Activated T-cell treated with anti-CD3 and anti-CD28 coated beads for 24 hours (primary cell): ENCODE measurements around the gene CDH5.

Experiments used
- DNase-seq: peaks from one replicate; pipeline ENCODE4 v3.0.0-alpha.2; 2020; ENCODE audit warnings: low read depth

The CDH5 gene

GRCh38 chr16:66353055-66353454 lies 13.4 kb upstream of the CDH5 start:
- DNase-seq = no peak

DNA sequence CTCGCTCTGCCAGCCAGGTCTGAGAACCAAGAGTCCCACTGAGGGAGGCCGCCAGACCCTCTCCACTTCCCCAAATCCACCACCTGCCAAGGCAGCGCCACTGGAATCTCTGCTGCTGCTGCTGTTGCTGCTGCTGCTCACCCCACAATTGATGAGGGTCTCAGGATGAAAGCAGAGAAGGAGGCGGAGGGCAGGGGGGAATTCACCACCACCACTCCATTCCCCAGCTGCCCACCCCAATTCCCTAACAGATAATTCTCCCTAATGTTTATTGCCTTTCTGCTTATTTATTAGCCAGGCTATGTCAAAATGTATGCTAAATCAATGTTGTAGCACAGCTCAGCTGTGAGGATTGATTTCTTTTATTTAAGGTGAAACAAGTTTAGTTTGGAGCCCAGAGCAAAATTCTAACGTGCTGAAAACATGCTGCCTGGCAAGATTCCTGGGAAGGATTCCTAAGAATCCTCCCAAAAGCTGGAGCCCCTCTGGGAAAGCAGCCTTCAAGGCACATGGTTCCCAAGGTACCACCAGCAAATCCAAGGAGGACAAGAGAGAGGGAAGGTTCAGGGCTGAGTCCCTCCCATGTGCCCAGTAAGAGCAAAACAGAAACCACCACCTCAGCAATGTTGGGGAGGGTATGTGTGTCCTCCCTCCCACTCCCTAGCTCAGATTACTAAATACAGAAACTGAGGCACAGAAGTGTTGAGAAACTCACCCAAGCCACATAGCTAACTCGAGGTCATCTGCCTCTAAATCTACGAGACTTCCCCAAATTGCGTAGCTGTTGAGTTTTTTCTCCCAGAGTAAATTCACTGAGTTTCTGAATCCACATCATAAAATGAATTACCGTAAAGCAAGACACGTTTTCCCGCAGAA lies 12.2 kb upstream of the CDH5 start:
- no peak for DNase-seq

GRCh38 chr16:66355526-66355925 lies 11.0 kb upstream of the CDH5 start:
- no peak for DNase-seq

DNA sequence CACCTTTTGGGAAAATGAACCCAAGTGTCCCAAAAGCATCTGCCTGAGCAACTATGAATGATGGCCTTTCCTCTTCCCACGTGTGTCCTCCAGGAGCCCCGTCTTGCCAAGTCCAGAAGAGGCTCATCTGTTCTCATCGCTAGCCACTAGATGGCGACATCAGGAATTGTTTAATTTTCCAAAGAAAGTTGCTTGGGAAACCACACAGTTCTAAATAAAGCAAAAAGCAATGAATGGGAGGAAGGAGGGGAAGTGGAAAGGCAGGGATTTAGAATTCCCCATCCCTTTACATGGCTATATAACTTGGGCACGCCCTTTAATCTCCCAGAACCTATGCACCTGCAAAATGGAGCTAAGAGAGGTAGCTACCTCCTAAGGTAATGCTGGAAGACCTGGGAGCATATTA lies 9.0 kb upstream of the CDH5 start:
- DNase-seq = no peak

GRCh38 chr16:66358231-66358630 lies 8.3 kb upstream of the CDH5 start:
- DNase-seq = no peak

DNA sequence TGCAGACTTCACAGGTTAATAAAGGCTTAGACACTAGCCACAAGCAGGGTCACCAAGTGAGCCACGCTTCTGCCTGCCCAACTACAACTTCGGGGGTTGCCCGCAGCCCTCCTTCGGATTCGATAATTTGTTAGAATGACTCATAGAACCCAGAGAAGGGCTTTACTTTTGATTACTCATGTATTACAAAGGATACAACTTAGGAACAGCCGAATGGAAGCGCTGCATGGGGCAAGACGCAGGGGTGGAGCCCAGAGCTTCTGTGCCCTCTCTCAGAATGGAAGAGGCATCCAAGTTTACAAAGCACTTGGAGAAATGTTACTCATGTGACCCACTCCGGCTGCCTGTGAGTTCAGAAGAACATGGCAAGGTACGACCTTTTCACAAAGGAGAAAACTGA lies 7.5 kb upstream of the CDH5 start:
- DNase-seq = no peak

DNA sequence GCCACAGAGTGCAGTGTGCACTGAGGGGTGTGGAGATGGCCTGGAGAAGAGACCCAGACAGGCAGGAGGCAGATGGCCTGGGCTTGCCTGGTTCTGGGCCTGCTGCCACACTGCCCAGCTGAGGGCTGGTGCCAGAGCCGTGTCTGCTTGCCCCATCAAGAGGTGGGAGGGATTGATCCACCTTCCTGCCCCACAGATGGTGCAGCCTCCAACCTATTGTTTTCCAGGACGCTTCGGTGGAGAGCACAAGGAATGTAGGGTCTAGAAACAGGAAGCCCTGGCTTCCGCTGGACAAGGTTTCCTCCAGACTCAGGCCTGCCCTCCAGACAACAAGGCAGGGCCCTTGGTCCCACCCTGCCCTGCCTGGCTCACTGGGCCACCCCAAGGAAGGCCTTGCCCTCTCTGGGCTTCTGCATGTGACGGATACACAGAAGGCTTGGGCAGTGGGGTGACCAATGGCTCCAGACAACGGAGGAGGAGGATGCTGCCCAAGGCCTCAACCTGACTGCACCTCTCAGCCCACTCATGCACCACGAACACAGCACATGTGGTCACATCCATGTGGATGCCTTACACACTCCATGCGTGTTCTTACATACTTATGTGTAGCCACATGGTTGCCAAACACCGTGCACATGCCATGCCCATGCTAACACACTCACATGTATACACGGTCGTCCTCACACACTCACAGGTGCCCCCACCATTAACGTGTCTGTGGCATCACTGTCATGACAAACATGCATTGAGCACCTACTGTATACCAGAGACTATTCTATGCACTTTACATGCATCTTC lies 6.5 kb upstream of the CDH5 start:
- no peak for DNase-seq

- DNase-seq = no peak
Observed at GRCh38 chr16:66360624-66361324, 5.7 kb upstream of the CDH5 start.

DNA sequence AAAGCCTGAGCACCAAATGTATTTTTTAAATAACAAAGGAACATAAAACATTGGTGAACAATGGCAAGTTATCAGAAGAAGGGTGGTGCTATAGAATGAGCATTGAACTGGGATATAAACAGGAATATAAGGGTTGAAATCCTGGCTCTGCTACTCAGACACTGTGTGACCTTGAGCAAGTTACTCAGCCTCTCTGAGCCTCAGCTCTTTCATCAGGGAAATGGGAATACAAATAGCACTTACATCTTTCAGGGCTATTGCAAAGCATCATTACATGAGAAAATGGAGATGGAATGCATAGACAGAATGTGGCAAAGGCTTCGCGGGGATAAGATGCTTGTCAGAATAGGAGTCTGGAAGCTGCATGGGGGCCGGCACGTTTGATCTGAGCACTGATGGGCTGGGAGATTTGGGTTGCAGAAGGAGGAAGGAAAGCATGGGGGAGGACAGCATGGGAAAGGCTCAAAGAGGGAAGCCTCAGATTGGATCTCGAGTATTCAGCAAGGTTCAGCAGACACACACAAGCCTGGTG lies 4.8 kb upstream of the CDH5 start:
- no peak for DNase-seq

GRCh38 chr16:66363211-66363777 lies 3.2 kb upstream of the CDH5 start:
- no peak for DNase-seq

DNA sequence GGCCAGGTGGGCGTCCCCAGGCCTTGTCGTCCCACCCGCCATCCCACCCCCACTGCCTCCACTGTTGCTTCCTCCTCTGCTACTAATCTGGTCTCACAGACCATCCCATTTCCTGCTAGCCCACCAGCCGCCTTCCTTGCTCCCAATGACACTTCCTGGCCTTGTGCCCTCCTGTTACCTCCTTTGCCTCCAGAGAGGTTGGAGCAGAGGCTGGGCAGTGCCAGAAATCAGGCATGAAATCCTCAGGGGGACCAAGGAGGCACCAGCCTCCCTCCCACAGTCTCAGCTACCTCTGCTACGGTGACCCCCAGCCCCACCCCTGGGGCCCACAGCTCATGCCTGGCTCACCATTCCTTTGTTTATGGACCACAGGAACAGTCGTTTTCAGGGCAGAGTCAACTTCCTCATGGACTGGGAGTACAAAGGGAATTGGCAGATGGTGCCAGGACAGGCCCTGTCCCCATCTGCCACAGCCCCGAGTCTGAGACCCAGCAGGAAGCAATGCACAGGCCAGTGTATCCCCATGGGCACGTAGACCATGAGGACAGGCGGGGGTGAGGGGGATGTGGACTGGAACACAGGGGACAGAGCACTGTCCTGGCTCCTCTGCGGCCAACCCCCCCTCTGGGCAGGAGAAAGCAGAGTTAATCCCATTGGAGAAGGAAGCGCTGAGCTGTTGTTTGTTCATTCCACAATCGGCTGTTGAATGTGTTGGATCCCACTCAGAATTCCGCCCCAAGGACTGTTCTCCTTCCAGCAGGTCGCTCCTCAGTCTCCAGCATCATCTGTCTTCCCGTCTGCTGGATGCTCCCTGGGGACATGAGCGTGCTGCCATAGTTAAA lies 2.2 kb upstream of the CDH5 start:
- DNase-seq = no peak

GRCh38 chr16:66364959-66365306 lies 1.6 kb upstream of the CDH5 start:
- no peak for DNase-seq

DNA sequence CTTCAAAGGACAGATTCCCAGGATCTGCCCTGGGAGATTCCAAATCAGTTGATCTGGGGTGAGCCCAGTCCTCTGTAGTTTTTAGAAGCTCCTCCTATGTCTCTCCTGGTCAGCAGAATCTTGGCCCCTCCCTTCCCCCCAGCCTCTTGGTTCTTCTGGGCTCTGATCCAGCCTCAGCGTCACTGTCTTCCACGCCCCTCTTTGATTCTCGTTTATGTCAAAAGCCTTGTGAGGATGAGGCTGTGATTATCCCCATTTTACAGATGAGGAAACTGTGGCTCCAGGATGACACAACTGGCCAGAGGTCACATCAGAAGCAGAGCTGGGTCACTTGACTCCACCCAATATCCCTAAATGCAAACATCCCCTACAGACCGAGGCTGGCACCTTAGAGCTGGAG lies 840 bp upstream of the CDH5 start:
- DNase-seq = no peak

GRCh38 chr16:66367968-66368891 lies 1.7 kb downstream of the CDH5 start:
- no peak for DNase-seq

DNA sequence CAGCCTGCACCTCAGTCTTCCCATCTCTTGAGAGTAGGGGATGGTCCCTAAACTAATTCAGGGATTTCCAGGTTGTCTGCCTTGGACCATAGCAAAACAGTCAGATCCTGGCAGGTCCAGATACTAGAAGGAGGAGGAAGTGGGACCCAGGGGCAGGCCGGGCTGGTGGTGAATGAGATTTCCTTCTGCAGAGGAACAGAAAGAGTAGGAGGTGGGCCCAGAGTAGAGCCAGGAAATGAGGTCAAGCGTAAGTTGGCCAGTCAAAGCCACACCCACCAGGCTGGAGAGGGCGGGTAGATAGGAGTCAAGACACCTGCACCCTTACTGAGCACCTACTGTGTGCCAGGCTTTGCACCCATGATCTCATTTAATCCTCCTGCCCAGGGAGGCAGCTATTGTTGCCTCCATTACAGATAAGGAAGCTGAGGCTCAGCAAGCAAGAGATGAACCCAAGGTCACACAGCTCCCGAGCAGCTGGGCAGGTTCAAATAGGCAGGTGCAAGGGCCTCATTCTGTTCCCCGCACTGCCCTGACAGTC lies 2.6 kb downstream of the CDH5 start:
- no peak for DNase-seq

DNA sequence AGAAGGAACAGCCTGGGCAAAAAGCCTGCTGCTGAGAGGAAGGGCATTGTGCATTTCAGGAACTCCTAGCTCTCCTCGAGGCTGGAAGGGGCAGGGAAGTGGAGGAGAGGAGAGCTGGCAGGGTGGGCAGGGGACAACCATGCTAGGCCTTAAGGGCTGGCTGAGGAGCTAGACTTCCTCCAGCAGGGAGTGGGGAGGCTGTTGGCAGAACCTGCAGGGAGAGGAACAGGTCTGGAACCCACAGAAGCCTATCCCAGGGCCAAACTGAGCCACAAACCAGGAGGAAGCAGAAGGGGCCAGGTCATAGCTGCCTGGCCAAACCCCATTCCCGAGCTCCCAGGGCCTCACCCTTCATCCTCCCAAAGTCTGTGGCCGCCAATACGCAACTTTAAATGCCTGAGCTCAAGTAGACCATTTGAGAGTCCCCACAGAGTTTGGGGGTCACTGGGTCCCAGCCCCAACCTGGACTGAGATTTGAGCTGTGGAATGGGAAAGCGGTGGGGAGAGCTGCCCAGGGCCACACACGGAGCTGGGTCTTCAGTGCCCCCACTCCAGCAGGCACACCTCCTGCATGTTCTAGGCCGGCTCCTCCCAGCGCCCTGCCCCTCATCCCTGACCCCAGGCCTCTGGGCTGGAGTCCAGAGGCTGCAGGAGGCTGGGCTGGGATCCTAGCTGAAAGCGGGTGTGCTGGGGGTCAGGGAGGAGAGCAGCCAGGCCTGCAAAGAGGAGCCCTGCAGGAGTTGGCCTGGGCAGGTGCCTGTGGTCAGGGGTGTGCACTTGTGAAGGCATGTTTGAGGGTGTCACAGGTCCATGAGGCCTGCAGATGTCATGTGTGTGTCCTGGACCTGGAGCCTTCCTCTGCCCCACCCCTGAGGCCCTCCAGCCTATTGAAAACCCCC lies 4.5 kb downstream of the CDH5 start:
- DNase-seq = no peak

DNA sequence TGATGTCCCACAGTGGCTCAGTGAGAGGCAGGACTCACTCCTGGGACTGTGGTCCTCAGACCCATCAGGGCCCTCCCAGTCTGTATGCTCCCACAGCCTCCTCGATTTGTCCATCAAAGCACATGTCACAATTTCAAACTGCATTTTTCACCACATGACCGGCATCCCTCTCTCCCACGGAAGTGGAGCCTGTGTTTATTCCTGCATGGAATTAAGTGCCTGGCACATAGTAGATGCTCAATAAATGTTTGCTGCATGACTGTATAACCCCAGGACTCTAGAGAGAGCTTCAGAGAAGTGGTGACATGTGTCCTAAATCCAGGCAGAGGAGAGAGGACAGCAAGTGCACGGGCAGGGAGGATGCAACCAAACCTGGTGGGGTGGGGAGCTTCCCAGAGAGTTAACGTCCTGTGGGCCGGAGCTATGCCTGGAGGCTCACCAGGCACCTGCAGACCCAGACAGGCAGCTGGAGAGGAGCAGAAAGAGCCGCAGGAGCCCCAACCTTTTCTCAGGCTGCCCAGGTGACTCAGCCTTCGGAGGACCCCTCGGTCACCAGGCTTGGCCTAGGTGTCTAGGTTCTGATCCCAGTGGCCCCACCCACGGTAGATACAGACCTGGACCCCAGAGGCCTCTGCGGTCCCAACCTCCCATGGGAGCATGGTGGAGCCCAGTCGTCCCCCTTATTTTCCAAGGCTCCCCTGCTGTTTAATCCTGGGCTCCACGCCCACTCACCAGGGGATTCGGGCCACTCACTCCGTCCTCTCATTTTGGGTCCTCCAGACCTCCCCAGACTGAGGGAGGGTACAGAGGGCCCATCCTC lies 5.8 kb downstream of the CDH5 start:
- DNase-seq = no peak

- no peak for DNase-seq
Observed at GRCh38 chr16:66372898-66373155, 6.3 kb downstream of the CDH5 start.
